HG03280 (cell line): ENCODE measurements around the gene NHSL2.

Source experiments
- ATAC-seq: cut with Tn5 transposase; IDR thresholded peaks from one replicate; pipeline ENCODE4 v1.9.1; 2021; ENCODE audit warnings: mild to moderate bottlenecking, moderate library complexity; ENCODE audit not compliant: unreplicated experiment

NHSL2 gene

DNA sequence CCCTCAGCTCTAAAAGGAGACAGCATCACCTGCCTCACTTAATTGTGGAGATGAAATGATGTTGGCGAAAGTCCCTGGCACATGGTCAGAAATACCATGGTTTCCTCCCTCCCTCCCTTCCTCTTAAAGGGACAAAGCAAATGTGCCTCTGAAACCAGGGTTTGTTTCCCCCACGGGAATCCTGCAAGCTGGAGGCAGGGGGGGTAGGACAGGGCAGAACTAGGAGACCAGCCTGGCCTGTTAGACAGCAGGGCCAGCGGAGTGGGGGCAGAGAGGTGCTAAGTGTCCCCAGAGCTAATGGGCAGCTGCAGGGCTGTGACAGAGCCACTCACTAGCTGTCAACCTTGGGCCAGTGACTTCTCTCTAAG lies 215.4 kb downstream of the NHSL2 start:
- no peak for ATAC-seq

DNA sequence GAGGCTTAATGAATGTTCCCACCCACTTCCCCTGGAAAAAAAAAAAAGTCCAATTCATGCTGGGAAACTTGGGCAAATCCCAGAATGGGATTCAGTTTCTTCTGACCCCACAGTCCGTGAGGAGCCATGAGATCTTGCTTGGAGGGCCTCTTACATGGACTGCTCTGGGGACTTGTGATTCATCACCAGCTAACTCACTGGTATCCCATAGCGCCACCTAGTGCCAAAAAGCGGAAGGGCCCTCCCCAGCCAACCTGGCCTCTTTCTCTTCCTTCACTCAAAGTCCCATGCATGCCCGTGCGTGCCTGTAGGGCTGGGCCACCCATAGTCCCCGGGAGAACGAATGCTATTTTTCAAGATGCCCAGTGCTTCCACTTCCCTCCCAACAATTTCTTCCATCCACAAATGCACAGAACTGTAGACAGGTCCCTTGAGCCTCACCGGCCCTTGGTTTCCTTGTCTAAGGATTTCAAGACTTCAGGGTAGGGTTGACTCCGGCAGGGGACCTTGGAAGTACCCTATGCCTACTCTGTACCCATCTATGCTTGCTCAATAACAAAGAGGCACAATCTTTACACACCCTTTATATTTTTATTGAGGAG lies 216.0 kb downstream of the NHSL2 start:
- peak; percentile 62 for ATAC-seq

DNA sequence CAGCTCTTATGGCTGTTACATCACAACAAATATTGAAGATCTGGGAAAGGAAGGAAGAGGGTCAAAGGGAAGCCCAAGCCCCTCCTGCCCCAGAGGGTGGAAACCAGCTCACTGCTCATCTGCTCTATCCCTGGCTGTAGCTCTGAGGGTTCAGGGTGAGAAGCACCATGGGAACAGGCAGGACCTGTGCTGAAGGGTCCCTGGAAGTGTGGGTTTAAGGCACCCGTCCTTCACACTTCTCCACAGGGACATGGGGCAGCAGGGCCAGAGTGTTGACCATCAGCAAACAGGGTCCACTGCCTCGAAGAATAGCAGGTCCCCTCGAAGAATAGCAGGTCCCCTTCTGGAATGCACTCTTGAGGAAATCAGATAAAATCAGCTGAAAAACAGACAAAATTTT lies 216.7 kb downstream of the NHSL2 start:
- no peak for ATAC-seq

DNA sequence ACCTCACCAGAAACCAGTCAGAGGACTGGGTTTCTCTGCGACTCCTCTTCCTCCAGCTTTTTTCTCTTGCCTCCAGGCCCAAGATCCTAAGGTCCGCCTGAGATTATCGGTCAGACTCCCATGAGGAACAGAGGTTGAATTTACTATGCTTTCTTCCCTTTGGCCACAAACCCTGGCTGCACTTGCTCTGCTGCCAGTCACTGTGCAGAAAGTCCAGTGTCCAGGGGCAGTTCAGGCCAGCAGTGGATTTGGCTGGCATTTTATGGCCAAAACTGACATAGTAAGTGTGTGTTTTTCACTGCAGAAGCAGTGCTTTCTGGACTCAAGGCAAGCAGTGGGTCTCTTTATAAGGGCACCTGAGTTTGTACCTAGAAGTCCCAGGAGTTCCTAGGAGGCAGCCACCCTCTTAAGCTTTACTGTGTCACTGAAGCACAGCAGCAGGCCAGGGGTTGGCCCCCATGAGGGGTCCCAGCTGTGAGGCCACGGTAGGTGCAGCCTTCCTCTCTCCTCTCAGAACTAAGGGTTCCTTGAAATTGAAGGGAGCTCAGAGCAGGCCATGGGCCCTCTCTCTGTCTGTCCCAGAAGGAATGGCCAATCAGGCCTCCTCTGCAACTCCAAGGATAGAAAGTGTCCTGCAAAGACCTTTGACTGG lies 217.7 kb downstream of the NHSL2 start:
- ATAC-seq = no peak

DNA sequence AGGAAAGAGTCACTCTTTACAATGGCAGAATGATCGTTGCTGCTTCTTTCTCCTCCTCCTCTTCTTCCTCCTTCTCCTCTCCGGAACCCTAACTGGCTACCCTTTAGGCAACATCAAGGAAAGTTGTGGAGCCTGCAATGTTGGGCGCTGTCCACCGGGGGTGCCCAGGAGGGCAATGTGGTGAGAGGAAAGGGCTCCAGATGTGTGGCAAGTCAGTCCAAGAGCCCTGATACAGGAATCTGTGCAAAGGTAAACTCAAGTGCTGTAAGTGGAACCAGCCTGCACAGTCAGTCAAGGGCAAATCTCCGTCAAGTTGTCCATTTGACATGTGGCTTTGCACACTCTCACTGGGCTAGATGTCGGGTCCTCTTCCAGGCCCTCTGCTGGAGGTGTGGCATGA lies 218.2 kb downstream of the NHSL2 start:
- ATAC-seq = no peak

DNA sequence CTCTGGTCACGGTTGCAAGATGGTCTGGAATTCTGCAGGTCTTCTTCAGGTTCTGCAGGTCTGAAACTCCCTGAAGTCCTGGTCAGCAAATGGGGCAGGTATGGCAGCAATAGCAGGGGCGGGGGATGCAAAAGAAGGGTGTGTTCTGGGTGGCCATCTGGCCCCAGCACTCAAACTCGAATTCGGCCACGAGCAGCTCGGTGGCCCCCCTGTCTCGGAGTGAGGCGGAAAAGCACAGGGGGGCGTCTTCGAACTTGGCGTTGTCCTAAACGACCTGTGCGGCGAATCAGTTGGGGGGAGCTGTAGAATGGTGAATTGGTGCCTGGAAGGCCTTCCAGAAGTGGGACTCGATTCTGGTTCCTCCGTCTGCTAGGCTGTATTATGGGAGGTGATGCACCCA lies 219.0 kb downstream of the NHSL2 start:
- ATAC-seq = no peak

DNA sequence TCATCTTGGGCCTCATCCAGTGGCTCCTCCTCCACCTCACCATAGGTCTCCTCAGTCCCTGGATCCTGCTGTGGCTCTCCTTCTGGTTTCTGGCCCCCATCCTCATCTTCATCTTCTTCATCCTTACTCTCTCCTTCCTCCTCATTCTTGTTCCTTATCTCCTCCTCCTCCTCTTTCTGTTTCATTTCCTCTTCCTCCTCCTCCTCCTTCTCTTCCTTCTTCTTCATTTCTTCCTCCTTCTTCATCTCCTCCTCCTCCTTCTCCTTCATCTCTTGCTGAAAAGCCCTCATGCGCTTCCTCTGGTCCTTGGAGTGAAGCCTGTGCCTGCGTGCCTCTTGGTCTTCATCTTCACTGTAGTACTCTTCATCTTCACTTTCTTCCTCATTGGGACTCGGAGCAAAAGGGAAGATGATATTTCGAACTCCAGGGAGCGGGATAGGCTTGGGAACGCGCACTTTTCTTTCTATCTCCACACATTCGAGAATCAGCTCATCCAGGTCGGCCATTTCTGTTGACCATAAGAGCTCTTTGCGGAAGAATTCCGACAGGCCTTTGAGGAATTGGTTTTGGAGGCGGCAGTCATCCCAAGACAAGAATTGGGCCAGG lies 219.6 kb downstream of the NHSL2 start:
- ATAC-seq = no peak

DNA sequence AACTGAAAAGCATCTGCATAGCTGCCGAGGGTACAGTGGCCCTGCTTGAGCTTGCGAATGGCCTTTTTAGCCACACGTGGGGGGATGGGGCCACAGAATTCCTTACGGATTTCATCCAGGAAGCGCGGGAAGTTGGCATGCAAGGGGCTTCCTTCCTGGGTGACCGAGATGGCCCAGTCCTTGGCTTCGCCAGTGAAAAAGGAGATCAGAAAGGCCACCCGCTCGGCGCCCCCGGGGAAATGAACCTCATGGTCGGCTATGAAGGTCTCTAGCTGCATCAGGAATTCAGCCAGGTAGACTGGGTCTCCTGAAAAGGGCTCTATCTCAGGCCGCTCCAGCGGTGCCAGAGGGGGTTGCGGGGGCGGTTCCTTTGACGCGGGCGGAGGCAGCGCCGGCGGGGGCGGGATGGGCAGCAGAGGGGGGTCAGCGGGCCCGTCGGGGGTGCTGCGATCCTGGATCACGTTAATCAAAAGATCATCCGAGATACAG lies 220.2 kb downstream of the NHSL2 start:
- ATAC-seq = no peak

DNA sequence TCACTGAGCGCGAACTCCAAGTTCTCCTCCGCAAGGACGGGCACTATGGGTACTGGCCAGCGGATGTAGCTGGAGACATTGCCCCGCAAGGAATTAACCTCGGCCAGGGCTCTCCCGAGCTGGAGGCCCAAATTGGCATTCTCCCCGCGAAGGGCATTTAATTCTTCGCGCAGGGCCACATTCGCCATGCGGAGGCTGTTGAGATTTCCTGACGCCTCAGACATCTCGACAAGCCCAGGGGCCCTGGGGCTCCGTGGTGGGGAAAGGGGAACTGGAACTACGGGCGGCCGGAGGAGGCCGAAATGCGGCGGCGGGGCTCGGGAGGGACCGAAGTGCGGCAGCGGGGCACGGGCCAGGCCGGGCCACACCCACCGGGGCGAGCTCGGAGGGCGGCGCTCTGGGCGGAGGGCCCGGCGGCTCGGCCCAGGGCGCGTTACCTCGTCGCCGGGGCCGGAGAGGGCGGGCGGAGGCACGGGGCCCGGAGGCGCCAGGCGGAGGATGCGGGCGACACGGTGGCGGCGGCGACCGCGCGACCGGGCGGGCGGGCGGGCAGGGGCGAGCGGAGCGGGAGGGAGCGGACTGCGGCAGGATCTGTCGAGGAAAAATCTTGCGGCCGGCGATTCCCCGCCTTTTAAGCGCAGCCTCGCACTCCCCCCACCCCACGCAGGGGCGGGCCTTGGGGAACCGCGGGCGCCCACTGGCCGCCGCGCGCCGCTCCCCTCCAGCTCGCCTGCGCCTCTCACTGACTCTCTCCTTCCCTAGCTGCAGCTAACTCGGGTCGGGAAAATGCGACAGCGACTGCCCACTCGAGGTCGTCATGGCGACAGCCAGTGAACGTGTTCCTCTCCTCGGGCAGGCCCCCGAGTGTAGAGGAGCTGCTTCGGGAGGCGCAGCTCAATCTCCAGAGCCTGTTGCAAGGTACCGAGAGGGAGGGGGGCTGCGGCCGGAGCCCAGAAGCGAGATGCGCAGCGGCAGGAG lies 221.0 kb downstream of the NHSL2 start, which contains the start of gene RTL5:
TSS of gene RTL5 (minus strand) at position 599 of the 978 bp plus-strand sequence.
- ATAC-seq = peak; percentile 58

DNA sequence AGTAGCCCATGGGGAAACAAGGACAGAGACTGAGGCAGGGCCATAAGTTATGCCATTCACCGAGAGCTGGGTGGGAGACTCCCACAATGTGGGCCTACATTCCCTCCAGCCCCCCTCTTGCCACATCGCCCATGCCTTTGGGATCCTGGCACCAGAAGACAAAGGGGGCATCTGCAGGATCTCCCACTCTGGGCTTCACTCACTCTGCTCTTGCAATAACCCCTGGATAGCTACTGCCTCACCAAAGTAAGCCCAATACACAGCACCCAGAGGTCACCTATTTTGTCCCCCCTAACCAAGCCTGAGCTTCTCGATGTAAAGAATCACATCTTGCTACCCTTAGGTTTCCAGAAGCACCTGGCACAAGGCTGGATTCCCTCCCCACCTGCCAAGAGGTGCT lies 221.8 kb downstream of the NHSL2 start:
- no peak for ATAC-seq

DNA sequence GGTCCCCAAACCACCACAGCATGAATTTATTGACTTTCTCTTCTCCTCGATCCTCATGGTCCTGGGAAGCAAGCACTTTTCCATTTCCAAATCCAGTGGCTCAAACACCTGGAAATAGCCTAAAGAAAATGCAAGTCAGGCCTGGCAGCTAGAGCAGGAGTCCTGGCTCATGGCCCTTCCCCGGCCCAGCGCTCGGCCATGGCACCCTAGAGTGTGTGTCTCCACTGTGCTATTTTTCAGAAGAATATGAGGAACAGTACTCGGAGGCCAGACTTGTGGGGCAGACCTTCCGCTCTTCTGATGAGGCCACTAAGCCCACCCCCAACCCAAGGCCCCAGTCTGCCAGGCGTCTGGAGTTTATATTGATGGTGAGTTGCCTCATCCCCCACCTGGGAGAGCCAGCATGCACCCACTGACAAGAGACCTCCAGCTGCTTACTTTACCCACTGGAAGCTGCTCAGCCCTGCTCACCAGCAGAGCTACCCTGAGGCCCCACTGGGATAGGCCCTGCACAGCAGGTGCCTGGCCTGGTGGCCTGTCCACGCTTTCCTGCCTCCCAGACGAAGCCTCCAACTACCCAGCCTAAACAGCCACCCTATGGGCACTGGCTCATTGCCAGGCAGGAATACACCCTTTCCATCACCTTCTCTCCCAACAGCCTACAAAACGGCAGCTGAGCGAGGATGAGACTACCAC lies 223.4 kb downstream of the NHSL2 start:
- no peak for ATAC-seq

DNA sequence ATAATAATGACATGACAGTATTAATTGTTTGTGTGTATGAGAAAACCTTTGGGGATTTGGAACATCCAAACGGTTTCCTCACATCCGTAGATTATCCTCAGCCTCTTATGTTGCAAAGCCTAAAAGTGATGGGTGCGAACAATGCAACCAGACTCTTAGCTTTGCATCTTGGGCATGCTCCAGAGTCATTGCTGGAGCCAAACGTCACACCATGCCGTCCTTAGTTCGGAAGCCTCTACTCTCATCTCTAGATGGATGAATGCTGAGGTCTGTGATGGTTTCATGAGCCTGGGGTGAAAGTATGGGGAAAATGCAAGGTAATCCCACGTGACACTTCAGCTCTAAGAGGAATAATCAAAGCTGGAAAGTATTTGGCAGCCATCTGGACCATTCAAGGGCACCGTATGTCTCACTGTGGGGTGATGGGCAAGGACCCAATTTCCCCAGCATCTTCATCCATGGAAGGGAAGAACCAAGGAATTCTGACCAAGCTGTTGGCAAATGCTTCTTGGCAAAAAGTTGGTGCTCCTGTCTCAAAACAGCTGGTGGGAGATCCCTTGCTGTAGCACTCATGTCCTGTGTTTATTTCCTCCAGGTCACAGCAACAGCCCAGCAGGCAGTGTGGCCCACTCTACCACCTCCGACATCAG lies 227.3 kb downstream of the NHSL2 start:
- no peak for ATAC-seq

DNA sequence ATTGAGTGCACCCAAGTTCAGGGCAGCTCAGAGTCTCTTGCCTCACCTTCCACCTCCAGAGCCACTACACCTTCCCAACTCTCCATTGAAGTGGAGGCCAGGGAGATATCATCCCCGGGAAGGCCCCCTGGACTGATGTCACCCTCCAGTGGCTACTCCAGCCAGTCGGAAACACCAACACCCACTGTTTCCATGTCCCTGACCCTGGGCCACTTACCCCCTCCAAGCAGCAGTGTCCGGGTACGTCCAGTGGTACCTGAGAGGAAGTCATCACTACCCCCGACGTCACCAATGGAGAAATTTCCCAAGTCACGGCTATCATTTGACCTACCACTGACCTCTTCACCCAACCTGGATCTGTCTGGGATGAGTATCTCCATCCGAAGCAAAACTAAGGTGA lies 228.9 kb downstream of the NHSL2 start:
- no peak for ATAC-seq

DNA sequence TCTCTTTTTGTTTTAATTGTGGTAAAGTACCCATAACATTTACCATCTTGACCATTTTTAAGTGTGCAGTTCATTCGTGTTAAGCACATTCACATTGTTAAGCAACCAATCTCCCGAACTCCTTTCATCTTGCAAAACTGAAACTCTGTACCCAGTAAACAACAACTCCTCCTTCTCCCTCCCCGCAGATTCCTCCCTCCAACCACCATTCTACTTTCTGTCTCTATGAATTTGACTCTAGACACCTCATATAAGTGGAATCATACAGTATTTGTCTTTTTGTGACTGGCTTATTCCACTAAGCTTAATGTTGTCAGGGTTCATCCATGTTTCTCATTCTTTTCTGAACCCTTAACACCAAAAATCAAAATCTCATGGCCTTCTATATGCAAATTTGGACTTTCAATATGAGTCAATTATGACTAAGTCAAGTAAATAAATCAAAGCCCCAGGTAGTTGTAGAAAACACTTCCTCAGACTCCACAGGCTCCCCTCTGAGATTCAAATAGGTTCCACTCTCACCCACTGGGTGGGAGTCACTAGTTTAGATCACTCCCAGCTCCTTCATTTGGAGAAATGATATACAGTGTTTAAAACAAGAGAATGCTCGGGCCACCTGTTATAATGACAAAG lies 230.8 kb downstream of the NHSL2 start:
- peak; percentile 64 for ATAC-seq

DNA sequence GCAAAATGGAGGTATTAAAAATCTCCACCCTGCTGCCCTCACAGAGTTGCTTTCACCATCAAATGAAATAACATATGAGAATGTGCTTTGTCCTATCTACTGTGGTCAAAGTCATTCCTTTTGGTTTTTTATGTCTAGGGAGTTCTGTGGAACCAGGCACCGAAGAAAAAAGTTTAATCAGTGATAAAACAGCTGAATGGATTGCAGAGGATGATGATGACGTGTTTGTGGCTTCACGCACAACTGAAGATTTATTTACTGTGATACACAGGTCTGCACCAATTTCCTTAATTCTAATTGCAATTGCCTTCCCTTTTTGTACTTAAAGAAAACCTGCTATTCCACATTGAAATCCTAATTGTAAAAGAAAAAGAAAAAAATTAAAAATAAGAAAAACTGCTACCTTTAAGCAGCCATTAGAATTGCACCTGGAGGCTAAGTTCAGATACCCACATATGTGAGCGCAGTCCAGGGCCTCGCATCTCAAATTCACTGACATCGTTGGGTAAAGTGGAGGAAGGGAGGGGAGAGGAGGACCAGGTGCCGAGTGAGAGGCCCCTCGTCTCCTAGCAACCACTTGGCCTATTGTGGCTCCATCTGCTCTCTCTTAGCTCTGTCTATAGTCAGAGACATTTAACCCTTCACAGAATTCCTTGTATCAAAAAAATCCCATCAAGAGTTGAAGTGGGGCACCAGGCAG lies 231.6 kb downstream of the NHSL2 start:
- no peak for ATAC-seq

DNA sequence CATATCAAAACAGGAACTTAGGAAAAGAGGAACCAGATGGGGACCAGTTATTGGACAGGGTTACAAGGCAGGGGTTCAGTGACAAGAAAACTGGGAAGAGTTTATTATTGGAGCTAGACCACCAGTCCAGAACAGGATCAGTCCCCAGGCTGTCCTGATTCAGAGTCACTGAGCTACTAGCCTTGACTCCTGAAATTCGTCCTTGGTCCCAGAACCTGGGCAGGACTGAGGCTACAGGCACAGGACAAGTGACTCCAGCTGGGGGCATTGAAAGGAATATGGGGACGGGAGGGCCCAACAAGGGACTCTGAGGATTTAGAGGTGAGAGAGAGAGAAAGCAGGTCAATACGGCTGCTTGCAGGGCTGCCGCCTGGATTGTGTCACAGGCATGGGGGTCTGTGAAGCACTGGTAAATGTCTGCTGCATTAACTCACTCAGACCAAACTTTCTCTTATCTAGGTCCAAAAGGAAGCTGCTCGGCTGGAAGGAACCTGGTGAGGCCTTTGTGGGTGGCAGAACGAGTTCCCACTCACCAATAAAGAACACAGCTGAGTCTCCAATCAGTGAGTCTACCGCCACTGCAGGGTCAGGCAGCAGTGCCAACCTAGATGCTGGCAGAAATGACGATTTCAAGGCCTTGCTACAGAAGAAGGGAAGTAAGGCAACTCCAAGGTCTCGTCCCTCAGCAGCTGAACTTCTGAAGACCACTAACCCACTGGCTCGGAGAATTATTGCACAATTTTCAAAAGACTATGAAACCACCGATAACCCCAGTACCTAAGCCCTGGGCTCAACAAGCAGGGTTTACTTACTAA lies 232.4 kb downstream of the NHSL2 start:
- no peak for ATAC-seq

DNA sequence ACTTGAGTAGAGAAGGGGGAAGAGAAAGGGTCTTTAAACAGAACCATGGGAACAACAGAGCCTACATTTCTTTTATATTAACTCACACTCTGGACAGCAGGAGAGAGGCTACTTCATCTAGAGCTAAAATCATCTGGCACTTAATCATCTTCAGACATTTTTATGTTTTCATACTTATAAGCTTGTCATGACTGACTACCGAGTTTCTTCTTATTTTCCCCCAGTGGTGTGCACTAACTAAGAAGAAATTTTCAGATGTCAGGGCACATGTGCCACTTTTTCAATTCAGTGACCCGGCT lies 232.9 kb downstream of the NHSL2 start:
- ATAC-seq = no peak

DNA sequence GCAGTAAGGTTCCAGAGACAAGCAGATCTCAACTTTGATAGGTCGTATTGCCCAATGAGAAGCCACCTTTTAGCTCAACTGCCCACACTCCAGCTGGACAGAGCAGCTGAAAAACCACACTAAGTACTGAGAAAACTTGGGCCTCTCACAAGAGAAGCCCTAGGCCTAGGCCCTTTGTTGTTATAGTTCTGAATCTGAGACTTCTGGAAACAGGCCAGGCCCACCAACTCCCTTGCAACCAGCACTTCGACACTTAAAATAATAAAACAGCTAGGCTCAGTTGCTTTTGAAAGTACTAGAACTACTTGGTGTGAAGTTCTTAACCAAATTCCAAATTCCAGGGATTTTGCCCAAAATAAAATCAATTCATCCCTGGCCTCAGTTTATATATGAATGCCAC lies 234.5 kb downstream of the NHSL2 start:
- no peak for ATAC-seq
